Measurements from ENCODE around the gene CASP8AP2.

The CASP8AP2 gene

DNA sequence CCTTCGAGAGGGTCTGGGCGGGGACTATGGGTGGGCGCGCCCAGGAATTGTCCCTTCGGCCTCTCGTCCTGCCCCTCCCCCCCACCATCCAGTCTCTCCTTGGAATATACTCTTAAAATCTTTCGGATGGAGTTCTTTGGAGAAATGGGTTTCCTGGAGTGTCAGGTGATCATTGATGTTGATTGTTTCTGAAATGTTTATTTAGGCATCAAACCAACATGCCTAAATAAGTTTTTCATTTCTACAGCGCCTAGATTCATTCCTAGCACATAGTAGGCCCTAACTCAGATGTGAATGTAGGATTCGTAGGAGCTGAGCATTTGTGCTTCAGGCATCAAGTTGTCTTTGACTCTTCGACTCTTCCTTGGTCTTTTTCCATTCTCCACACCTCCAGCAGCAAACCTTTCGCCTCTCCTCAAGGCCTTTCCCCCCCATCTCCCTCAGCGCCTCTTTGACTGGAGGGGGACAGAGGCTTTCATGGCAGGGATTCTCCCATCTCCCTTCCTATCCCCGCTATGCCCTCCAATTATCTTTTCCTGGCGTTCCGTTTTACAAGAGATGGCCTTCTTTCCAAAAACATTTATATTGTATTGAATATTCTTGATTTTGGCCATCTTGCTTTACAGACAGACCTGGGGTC is 610 bp downstream of the CASP8AP2 start:
- no peak for TF ChIP-seq CTCF (IDR thresholded peaks at IDR 0.05)
- Mint-ChIP-seq H3K36me3 (ENCODE audit: low read depth) (peaks cover 30% of the 10 kb centered on the region), H3K27ac (peak overlapping the region; percentile 73), H3K27me3 (ENCODE audit: low read depth, poor library complexity) (peaks cover 3% of the 10 kb centered on the region), H3K4me3 (peak overlapping the region; percentile 97), H3K4me1 (peaks cover 22% of the 10 kb centered on the region), H3K9me3 (no peaks in the 10 kb centered on the region)
- DNase-seq, result no peak

DNA sequence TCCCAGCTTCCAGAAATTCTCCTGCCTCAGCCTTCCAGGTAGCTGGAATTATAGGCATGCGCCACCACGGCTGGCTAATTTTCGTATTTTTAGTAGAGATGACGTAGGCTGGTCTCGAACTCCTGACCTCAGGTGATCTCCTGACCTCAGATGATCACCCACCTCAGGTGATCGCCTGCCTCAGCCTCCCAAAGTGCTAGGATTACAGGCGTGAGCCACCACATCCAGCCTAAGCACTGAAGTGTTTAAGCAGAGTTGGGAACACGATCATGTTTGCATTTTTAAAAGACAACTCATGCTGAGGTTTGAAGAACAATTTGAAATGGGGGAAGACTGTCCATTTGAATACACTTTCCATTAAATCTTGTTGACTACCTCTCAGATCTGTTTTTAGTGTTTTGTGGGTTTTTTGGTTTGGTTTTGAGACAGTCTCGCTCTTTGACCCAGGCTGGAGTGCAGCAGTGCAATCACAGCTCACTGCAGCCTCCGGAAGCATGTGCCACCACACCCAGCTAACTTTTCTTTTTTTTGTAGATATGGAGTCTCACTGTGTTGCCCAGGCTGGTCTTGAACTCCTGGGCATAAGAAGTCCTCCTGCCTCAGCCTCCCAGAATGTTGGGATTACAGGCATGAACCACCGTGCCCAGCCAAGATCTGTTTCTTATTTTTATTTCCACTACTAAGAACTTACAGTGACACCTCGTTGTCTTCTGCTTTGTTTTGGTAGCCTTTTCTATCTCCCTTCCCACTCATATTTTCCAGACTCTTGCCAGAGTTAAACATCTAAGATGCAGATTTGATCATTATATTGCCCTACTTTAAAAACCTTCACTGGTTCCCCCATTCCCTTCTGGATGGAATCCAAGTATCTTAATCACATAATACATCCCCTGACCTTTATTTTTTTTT is 5.5 kb downstream of the CASP8AP2 start:
- no peak for DNase-seq
- Mint-ChIP-seq H3K4me1 (peaks cover 21% of the 10 kb centered on the region), H3K4me3 (no peak overlapping the region), H3K27me3 (ENCODE audit: low read depth, poor library complexity) (peaks cover 3% of the 10 kb centered on the region), H3K9me3 (no peaks in the 10 kb centered on the region), H3K36me3 (ENCODE audit: low read depth) (peaks cover 66% of the 10 kb centered on the region), H3K27ac (peak overlapping the region; percentile 44)
- no peak for TF ChIP-seq CTCF (IDR thresholded peaks at IDR 0.05)

DNA sequence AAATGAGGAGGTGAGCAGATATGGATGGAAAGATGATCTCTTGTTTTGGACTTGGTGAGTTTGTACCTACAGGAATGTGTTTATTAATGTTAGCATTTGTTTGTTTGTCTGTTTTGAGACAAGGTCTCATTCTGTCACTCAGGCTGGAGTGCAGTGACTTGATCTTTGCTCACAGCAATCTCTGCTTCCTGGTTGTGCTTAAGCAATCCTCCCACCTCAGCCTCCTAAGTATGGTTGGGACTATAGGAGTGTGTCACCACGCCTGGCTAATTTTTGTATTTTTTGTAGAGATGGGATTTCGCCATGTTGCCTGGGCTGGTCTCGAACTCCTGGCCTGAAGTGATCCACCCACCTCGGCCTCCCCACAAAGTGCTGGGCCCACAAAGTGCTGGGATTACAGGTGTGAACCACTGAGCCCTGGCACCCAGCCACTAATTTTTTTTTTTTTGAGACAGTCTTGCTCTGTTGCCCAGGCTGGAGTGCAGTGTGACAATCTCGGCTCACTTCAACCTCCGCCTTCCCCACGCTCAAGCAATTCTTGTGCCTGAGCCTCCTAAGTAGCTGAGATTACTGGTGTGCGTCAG is 7.1 kb downstream of the CASP8AP2 start:
- no peak overlapping the region for H3K27ac Mint-ChIP-seq
- H3K9me3 Mint-ChIP-seq, result no peaks in the 10 kb centered on the region
- H3K36me3 Mint-ChIP-seq (ENCODE audit: low read depth), result peaks cover 64% of the 10 kb centered on the region
- H3K4me1 Mint-ChIP-seq, result peaks cover 13% of the 10 kb centered on the region
- no peak for DNase-seq
- no peaks in the 10 kb centered on the region for H3K27me3 Mint-ChIP-seq (ENCODE audit: low read depth, poor library complexity)
- H3K4me3 Mint-ChIP-seq, result no peak overlapping the region
- TF ChIP-seq CTCF (IDR thresholded peaks at IDR 0.05), result no peak

DNA sequence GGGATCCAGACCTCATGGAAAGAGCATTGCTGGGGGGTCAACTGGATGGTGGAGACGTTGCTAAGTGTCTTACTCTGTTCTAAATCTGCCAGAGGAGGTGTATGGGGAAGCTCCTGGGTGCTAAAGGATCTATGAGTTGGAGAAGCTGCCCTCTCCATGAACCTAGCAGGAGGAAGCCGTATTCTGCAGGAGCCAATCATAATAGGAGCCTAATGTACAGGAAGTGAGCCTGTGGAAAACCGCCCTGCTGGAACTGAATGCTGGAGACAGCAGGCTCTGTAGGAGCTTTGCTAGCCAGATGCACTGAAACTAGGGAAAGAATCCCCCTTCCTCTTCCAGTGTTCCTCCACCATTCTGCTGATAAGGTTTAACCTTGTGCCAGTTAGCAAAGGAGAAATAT is 10.9 kb downstream of the CASP8AP2 start:
- Mint-ChIP-seq H3K4me3 (no peak overlapping the region), H3K4me1 (peaks cover 24% of the 10 kb centered on the region), H3K9me3 (no peaks in the 10 kb centered on the region), H3K27ac (peak overlapping the region; percentile 81), H3K27me3 (ENCODE audit: low read depth, poor library complexity) (no peaks in the 10 kb centered on the region), H3K36me3 (ENCODE audit: low read depth) (peaks cover 38% of the 10 kb centered on the region)
- TF ChIP-seq CTCF (IDR thresholded peaks at IDR 0.05), result no peak
- no peak for DNase-seq

DNA sequence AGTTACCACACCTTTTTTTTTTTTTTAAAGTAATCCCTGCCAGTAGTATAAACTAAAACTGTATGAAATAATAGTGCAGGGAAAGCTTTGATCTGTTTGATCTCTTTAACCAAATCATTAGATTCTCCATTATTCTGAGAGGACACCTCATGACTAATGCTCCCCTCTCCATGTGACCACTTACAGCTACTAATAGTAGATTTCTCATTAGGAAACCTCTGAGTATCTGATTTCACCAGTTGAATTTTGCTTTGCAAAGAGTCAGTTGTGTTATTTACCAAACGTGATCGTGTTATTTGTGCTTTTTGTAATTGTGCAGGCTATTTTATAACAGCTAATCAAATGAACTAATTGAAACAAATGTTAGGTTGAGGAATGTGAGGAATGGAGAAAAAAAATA is 12.5 kb downstream of the CASP8AP2 start:
- Mint-ChIP-seq H3K27ac (peak overlapping the region; percentile 69), H3K36me3 (ENCODE audit: low read depth) (peaks cover 31% of the 10 kb centered on the region), H3K4me1 (peaks cover 22% of the 10 kb centered on the region), H3K27me3 (ENCODE audit: low read depth, poor library complexity) (no peaks in the 10 kb centered on the region), H3K9me3 (no peaks in the 10 kb centered on the region), H3K4me3 (no peak overlapping the region)
- TF ChIP-seq CTCF (IDR thresholded peaks at IDR 0.05), result no peak
- no peak for DNase-seq

All from nephron progenitor cell (in vitro differentiated cells).